DMS114 treated with DMSO at 0.1 percent for 48 hours (cell line): Measurements from ENCODE around the gene SLC25A3.
"Not testable (repeated sequence)": the region's sequence is repeated elsewhere in the genome, so short reads cannot be mapped to it uniquely, and the experiment has no call there.

Experiments used
- DNase-seq: peaks from one replicate; lab custom pipeline; 2025; ENCODE audit not compliant: unreplicated experiment; lab: John Stamatoyannopoulos, UW

SLC25A3 gene

DNA sequence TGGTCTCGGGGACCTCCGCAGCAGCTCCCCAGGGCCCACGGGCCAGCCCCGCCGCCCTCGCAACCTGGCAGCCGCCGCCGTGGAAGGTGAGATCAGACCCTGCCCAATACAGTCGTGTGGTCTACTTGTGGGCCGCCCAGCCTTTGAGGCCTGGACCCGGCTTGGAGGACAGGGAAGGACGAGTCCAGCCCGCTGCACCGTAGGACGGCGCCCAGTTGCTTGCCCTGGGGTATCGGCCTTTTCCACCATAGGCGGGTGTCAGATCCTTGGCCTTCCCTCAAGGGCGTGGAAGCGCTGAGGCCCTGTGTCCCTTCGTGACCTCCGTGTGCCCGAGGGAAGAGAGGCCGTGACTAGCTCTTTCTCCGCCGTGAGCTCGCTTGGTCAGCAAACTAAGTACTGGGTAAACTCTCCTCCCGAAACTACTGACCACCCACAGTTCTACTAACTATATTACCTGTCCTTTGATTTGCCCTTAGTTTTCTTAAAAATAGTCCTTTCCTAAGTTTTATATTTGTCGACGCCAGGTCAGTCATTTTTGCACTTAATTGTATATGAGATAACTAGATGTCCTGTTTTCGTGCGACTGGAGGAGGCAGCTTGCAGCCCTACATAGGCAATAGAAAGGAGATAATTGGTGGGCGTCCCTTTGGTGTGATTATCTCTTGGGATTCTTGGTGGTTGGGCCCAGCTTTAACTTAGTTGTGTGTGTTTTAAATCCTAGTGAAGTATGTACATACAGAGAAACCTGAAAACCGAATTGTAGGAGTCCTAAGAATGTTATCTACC is 757 bp downstream of the SLC25A3 start:
- no peak for DNase-seq

DNA sequence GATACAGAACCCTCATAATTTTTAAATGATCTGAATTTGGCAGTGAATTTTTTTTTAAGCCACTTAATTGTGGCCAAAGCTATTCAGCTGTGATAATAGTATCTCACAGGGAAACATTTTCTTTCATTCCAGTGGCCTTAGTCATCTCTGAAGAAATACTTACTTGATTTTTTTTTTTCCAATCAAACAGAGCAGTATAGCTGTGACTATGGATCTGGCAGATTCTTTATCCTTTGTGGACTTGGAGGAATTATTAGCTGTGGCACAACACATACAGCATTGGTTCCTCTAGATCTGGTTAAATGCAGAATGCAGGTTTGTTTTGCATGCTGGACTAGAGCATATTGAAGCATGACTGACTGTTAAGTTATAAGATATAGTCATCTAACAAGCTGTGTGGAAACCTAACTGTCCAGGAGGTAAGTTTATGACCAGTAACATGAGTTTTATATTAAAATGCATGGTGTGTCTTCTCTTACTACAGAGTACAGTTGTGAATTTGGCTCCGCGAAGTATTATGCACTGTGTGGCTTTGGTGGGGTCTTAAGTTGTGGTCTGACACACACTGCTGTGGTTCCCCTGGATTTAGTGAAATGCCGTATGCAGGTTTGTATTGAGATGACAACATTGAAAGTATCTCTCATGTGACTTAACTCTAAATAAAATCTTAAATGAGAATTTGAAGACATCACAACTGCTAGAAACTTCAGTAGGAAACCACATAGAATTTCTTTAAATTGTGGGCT is 1.9 kb downstream of the SLC25A3 start:
- no peak for DNase-seq

DNA sequence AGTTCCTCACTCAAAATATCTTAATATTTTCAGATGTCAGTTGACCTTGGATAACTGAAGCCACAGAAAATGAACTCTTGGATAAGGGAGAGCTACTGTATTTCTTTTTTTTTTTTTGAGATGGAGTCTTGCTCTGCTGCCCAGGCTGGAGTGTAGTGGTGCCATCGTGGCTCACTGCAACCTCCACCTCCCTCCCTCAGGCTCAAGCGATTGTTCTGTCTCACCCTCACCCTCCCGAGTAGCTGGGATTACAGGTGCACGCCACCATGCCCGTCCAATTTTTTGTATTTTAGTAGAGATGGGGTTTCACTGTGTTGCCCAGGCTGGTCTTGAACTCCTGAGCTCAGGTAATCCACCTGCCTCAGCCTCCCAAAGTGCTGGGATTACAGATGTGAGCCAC is 3.8 kb downstream of the SLC25A3 start:
- not testable (repeated sequence) for DNase-seq

DNA sequence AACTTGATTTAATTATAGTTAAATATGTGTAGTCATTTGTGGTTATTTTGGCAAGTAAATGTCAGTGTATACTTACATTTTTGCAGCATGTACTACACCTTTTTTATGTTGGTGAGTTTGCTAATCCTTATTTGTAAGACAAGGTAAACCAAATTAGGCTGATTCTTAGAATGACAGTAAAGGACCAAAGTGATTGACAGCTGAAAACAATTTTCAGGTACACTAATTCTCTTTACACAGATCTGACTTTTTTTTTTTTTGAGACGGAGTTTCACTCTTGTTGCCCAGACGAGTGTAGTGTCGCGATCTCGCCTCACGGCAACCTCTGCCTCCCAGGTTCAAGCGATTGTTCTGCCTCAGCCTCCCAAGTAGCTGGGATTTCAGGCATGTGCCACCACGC is 8.4 kb downstream of the SLC25A3 start:
- no peak for DNase-seq

DNA sequence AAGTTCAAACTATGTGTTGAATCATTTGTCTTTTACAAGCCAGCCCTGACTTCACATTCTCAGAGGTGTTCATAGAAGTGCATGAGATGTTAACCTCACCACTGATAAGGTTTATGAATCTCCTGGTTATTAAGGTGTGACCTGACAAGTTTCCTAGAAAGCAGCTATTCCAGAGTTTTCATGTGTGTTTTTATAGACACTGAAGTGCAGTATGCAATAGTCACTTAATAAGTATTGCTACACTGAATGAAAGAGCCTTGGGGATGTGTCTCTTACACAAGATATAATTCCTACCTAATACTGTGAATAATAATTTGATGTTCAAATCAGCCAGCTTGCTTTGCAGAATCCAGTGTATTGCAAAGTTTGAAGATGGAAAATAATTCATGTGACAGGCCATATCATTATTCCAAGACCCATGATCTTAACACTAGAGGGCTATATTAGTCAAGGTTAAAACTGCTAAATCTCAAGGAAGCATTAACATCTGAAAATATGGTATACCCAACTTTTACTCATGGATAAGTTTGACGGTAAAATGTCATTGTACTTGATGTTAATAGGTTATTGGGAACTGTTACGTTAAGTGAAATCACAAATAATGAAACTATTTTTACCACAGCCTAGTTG is 13.0 kb downstream of the SLC25A3 start:
- peak; percentile 17 for DNase-seq

DNA sequence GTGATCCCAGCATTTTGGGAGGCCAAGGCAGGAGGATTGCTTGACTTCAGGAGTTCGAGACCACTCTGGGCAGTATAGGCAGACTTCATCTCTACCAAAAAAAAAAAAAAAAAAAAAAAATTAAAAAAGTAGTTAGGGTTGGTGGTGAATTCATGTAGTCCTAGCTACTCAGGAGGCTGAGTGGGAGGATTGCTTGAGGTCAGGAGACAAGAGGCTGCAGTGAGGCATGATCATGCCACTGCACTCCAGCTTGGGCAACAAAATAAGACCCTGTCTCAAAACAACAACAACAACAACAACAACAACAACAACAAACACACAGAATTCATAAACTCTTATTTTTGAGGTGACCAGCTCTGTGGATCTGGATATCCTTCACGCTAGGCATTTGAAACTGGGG is 17.1 kb downstream of the SLC25A3 start:
- DNase-seq, result no peak

DNA sequence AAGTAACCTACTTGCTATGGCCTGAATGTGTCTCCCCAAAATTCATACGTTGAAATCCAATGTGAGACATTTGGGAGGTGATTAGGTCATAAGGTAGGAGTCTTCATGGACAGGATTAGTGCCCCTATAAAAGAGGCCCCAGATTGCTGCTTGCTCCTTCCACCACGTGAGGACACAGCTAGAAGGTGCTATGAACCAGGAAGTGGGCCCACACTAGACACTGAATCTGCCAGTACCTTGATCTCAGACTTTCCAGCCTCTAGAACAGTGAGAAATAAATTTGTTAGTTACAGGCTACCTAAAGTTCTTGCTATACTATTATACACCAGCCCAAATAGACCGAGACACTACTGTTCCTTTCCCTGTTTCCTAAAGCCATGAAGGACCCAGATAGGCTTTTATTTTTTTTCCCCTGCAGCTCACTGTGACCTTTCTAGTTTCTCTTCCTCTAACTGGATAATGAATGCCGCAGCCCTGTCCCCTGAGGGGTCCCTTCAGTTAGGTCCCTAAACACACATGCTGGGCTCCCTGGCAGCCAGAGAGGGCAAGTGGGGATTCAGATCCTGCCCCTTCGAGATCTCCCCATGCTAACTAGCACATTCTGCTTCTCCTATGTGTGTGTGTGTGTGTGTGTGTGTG is 19.3 kb downstream of the SLC25A3 start:
- no peak for DNase-seq

DNA sequence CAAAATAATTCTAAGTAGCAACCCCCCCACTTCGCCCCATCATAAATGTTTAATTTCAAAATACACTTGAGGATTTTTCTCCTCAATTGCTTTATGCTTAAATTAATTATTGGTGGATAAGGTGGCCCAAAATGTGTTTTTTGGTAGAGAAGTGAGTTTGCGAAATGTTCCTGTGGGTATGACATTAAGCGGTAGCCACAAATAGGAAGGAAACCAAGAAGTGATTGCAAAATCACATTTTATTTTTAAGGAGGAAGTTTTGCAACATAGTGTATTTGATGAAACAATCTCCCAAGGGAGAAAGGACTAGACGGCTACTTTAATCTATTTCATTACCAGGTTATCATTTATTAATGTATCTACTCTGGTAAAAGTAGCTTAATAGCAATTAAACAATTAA is 25.5 kb downstream of the SLC25A3 start:
- no peak for DNase-seq

DNA sequence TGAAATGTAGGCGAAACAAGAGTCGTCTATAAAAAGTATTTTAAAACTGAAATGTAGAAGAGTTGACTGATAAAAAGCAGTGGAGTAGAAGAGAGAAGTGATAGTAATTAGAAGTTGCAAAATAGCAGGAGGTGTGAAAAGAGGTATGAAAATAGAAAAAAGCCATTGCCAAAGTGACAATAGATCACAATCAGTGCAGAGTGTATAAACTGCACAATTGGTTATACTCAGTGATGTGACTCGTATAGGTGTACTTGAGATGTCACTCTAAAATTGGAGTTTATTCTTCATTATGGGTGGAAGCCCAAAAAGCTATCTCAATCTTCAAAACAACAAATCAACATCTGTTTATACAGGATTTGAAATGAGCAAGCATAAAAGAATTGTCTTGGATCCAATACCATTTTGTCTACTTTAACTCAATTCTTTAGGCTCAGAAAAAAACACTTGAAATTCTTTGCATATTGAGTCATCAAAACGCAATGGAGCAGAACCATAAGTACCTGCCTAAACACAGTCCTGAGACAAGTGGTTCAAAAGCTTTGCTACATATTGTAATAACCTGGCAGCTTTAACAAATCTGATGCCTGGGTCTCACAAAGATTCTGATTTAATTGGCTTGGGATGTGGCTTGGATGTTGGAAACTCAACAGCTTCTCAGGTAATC is 42.3 kb downstream of the SLC25A3 start:
- no peak for DNase-seq

DNA sequence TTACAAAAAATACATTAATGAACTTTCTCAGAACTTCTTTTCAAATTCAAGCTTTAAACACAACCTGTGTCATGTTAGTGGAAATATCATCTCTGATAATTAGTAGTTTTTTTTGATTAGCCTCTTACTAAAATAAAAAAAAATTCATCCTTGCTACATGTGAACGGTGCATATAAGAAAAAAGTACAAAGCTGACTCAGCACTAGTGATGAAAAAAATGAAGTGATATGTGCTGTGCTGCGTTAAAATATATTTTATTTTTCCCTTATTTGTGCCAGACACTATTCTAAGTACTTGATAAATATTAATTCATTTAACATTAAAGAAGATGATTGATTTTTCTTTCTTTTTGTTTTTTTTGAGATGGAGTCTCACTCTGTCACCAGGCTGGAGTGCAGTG is 43.6 kb downstream of the SLC25A3 start:
- no peak for DNase-seq

DNA sequence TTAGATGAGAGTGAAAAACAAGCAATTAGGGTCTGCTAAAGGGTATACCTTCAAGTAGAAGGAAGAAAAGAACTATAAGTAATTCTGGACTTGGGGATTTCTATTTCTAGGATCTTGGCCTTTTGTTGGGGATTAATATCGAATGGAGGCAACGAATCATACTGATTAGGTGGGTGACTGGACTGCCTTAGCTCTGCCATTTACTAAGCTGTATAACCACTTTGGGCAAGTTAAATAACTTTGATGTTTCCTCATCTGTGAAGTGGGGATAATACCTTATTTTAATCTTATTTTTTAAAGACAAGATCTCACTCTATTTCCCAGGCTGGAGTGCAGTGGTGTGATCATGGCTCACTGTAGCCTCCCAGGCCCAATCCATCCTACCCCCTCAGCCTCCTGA is 44.5 kb downstream of the SLC25A3 start:
- no peak for DNase-seq

DNA sequence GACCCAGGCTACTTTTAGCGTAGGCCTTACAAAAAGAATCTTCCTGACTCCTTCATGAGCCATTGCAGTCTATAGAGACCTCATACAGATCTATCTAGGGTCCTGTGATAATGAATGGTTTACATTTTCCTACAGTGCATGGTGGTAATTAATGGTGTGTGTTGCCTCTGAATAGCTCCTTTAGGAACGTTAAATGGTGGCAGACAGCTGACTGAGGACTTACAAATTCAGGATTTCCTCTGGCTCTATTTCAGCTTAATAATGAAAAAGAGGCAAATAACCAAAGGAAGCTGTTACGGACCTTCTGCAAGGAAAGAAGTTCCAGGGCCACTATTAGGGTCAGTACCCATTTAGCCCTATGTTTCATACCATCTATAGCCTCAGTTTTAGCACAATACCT is 46.0 kb downstream of the SLC25A3 start:
- no peak for DNase-seq

DNA sequence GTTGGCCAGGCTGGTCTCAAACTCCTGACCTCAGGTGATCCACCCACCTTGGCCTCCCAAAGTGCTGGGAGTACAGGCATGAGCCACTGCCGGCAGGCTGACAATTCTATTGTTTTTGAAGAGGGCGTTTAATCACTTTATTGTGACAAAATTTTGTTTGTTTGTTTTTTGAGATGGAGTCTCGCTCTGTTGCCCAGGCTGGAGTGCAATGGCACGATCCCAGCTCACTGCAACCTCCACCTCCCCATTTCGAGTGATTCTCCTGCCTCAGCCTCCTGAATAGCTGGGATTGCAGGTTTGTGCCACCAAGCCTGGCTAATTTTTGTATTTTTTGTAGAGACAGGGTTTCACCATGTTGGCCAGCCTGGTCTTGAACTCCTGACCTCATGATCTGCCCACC is 49.3 kb downstream of the SLC25A3 start:
- DNase-seq, result not testable (repeated sequence)

DNA sequence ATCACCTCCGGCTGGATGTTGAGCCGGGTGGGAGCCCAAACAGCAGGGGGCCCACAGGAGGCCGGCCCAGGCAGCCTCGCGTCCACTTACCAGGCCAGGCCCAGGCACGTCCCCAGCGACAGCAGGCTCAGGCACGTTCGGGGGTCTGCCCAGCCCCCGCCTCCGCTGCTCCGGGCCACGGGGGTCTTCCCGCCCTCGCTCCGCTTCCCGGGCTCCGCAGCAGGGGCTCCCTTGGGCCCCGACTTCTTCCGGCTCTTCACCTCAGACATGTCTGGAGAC is 50.9 kb downstream of the SLC25A3 start:
- DNase-seq, result no peak

DNA sequence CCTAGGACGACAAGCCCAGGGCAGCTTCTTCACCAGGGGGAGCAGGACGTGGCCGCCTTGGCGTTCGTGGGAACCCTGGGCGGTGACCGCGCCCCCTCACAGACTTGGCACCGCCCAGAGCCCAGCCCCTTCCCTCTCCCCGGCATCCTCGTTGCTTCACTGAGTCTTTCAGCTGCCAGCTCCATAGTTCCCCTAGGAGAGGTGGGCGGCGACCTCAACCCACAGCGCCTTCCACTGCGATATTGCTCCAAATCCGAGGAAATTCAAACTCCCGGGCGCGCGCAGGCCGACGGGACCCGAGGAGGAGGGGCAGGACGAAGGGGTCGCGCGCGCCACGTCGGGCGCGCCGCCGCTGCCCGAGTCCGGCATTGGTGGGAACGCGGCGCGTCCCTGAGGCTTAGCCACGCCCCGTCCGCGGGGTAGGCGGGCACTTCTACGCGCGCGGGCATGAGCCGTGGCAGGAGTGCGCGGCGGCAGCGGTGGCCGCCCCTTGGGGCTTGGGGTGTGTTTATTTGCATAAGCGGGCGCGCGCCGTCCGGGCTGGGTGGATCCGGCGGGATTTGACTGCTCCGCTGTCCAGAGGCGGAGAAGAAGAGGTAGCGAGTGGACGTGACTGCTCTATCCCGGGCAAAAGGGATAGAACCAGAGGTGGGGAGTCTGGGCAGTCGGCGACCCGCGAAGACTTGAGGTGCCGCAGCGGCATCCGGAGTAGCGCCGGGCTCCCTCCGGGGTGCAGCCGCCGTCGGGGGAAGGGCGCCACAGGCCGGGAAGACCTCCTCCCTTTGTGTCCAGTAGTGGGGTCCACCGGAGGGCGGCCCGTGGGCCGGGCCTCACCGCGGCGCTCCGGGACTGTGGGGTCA is 51.5 kb downstream of the SLC25A3 start, which contains the start of the genes APAF1 and IKBIP:
APAF1 (plus strand) TSS at position 579 of the 860 bp plus-strand sequence. CDS start 3,070 bp downstream, outside the sequence.
IKBIP (minus strand) TSS at position 77 of the 860 bp plus-strand sequence. CDS start 87 bp downstream, outside the sequence.
- peak; percentile 95 for DNase-seq

DNA sequence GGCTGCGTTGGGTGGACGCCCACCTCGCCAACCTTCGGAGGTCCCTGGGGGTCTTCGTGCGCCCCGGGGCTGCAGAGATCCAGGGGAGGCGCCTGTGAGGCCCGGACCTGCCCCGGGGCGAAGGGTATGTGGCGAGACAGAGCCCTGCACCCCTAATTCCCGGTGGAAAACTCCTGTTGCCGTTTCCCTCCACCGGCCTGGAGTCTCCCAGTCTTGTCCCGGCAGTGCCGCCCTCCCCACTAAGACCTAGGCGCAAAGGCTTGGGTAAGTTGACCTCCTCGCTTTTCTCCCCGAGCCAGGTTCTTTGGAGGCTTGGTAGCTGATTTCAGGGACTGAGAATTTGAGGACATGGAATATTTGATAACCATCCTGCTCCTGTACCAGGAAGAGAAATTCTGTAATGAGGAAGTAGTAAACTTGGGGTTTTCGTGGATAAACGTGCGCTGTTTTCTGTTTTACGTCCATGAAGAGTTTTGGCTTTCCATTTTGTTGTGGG is 52.1 kb downstream of the SLC25A3 start:
- DNase-seq, result no peak

DNA sequence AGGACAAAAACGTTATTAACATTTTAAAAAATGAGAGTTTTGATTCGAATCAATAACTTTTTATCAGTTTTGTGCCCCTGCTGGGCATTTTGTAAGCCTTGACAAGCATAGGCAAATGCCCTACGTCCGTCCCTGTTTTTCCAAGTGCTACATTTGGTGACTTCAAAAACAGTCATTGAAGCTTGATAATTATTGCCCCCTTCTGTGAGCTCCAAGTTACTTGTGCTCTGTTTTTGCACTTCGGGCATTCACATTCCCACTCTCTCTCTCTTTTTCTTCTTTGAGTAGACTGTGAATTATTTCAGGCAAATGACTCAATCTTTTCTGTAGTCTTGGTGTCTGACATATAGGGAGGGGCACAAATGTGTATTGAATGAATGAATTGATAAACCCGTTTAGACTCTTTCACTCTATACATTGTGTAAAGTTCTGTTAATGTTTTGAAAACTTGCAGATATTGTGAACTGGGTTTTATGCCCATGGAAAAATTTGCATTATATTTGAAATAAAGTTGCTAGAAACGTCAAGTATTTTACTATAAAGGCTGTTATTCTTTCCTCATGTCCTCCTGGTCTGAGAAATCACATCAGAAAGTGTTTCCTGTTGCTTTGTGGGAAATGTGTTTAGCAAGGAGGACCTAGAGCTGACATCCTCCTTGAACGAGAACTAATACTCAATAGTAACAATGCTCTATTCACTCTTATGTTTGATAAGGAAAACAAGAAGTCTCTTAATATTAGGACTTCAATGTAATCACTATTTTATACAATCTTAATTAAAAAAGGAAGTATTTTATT is 53.0 kb downstream of the SLC25A3 start:
- DNase-seq, result no peak

DNA sequence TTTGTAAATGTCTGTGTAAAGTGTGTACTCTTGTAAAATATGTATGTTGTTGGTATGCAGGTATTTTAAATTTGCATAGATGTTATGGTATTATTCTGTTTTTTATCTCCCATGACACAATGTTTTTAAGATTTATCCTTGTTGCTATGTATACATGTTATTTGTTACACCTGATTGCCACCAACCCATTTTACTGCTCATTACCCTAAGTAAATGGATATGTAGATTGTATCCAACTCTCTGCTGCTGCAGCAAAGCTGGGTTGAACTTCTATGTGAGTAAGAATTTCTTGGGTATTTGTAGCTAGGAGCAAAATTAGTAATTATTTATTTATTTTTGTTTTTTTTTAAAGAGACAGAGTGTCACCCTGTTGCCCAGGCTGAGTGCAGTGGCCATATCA is 57.8 kb downstream of the SLC25A3 start:
- DNase-seq, result no peak

DNA sequence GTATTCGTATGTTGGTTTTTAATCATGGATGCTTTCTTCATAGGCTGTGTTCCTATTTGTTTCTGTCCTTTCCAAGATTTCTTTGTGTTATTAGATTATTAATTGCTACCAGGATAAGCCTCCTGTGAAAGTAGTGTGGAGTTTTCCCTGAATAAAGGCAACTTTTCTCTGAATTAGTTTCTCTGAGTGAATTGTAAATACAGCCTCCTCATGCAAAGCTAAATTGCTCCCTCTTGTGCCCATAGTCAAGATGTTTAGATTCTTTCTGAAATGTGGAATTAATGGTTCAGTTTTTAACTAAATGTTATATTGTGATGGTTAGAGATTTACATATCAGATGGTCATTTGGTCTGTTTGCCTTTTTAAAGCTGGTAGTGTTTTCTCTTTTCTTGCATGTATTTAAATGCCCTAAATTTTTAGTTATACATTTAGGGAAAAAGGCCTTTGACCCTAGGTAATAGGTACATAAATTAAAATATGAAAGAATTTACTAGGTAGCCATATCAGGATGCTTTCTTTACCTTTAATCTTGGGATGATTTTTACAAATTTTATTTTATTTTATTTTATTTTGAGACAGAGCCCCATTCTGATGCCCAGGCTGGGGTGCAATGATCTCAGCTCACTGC is 60.5 kb downstream of the SLC25A3 start:
- DNase-seq, result peak; percentile 73
